Measurements from ENCODE around the gene POPDC2. TPM values are rescaled to one million over a fixed set of nuclear protein-coding genes. Genes with fewer than 3 reads are reported as not detected.

Gene POPDC2
- total RNA-seq, 1 experiment from 2014 or later = 0.93 TPM

GRCh38 chr3:119613872-119614271 is 46.5 kb downstream of the POPDC2 start:
- no peak overlapping the region for H3K4me3 Mint-ChIP-seq (ENCODE audit: unreplicated experiment)
- peaks cover 3% of the 10 kb centered on the region for H3K27me3 Mint-ChIP-seq (ENCODE audit: insufficient read depth, unreplicated experiment)
- CTCF ChIA-PET = no interaction called here
- TF ChIP-seq, protein P1, sequence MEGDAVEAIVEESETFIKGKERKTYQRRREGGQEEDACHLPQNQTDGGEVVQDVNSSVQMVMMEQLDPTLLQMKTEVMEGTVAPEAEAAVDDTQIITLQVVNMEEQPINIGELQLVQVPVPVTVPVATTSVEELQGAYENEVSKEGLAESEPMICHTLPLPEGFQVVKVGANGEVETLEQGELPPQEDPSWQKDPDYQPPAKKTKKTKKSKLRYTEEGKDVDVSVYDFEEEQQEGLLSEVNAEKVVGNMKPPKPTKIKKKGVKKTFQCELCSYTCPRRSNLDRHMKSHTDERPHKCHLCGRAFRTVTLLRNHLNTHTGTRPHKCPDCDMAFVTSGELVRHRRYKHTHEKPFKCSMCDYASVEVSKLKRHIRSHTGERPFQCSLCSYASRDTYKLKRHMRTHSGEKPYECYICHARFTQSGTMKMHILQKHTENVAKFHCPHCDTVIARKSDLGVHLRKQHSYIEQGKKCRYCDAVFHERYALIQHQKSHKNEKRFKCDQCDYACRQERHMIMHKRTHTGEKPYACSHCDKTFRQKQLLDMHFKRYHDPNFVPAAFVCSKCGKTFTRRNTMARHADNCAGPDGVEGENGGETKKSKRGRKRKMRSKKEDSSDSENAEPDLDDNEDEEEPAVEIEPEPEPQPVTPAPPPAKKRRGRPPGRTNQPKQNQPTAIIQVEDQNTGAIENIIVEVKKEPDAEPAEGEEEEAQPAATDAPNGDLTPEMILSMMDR (IDR thresholded peaks at IDR 0.05; ENCODE audit: unreplicated experiment) = no peak
- intact Hi-C loops (cut with micrococcal nuclease) = no loop called here
- H3K36me3 Mint-ChIP-seq (ENCODE audit: insufficient read depth, unreplicated experiment) = no peaks in the 10 kb centered on the region
- DNase-seq (ENCODE audit: unreplicated experiment) = no peak
- H3K27ac Mint-ChIP-seq (ENCODE audit: low read depth, unreplicated experiment) = no peak overlapping the region
- BruUV-seq (replicated peaks) = no TSS peak
- peaks cover 1% of the 10 kb centered on the region for H3K4me1 Mint-ChIP-seq (ENCODE audit: insufficient read depth, unreplicated experiment)
- H3K9me3 Mint-ChIP-seq (ENCODE audit: unreplicated experiment) = no peaks in the 10 kb centered on the region
- POLR2A ChIA-PET = interaction anchor here (1.2 kb wide), 1 partner anchor 429 kb away, joined by 3 read pairs; no protein-coding TSS in a partner anchor

- Mint-ChIP-seq H3K27ac (ENCODE audit: low read depth, unreplicated experiment) (no peak overlapping the region), H3K36me3 (ENCODE audit: insufficient read depth, unreplicated experiment) (no peaks in the 10 kb centered on the region), H3K9me3 (ENCODE audit: unreplicated experiment) (no peaks in the 10 kb centered on the region), H3K4me1 (ENCODE audit: insufficient read depth, unreplicated experiment) (no peaks in the 10 kb centered on the region), H3K4me3 (ENCODE audit: unreplicated experiment) (no peak overlapping the region), H3K27me3 (ENCODE audit: insufficient read depth, unreplicated experiment) (peaks cover 10% of the 10 kb centered on the region)
- no TSS peak for BruUV-seq (replicated peaks)
- CTCF ChIA-PET = no interaction called here
- POLR2A ChIA-PET = interaction anchor here (0.6 to 1.2 kb wide), 2 partner anchors 429 to 1671 kb away, joined by 3 read pairs; no protein-coding TSS in a partner anchor
- TF ChIP-seq, protein P1 (IDR thresholded peaks at IDR 0.05; ENCODE audit: unreplicated experiment) = no peak
- intact Hi-C loops (cut with micrococcal nuclease) = no loop called here
- no peak for DNase-seq (ENCODE audit: unreplicated experiment)
Measured at GRCh38 chr3:119613201-119613600, 47.2 kb downstream of the POPDC2 start.

DNA sequence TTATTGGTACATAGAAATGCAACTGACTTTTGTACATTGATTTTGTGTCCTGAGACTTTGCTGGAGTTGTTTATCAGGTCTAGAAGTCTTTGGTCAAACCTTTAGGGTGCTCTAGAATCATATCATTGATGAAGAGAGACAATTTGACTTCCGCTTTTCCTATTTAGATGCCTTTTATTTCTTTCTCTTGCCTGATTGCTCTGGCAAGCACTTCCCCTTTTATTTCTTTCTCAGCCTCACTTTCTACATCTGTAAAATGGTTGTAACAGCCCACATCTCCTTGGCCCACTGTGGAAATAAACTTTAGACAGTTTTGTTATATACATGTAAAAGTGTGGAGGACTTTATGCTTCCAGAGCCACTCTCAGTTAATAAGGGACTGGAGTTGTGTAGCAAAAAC is 48.7 kb downstream of the POPDC2 start:
- Mint-ChIP-seq H3K27me3 (ENCODE audit: insufficient read depth, unreplicated experiment) (peaks cover 13% of the 10 kb centered on the region), H3K27ac (ENCODE audit: low read depth, unreplicated experiment) (no peak overlapping the region), H3K36me3 (ENCODE audit: insufficient read depth, unreplicated experiment) (no peaks in the 10 kb centered on the region), H3K4me1 (ENCODE audit: insufficient read depth, unreplicated experiment) (no peaks in the 10 kb centered on the region), H3K4me3 (ENCODE audit: unreplicated experiment) (no peak overlapping the region), H3K9me3 (ENCODE audit: unreplicated experiment) (no peaks in the 10 kb centered on the region)
- ChIA-PET CTCF (no interaction called here), POLR2A (no interaction called here)
- BruUV-seq (replicated peaks) = no TSS peak
- intact Hi-C loops (cut with micrococcal nuclease) = no loop called here
- TF ChIP-seq, protein P1 (IDR thresholded peaks at IDR 0.05; ENCODE audit: unreplicated experiment) = no peak
- no peak for DNase-seq (ENCODE audit: unreplicated experiment)

DNA sequence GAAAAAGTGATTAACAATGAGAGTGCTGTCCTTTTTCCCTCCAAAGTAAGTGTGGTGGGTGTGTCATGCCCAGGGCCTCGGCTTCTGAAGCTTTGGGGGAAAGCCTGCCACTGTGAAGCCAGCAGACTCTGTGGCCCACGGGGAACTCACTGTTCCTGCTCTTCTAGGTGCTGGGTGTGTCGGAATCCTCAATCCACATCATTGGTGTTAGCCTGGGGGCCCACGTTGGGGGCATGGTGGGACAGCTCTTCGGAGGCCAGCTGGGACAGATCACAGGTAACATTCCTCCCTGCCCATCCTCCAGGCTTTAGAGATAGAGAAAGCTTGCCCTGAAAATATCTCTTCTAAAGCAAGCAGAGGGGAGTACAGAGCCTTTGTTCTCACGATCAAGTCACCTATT is 51.1 kb downstream of the POPDC2 start:
- no TSS peak for BruUV-seq (replicated peaks)
- Mint-ChIP-seq H3K36me3 (ENCODE audit: insufficient read depth, unreplicated experiment) (no peaks in the 10 kb centered on the region), H3K4me1 (ENCODE audit: insufficient read depth, unreplicated experiment) (no peaks in the 10 kb centered on the region), H3K27ac (ENCODE audit: low read depth, unreplicated experiment) (no peak overlapping the region), H3K27me3 (ENCODE audit: insufficient read depth, unreplicated experiment) (peaks cover 13% of the 10 kb centered on the region), H3K4me3 (ENCODE audit: unreplicated experiment) (no peak overlapping the region), H3K9me3 (ENCODE audit: unreplicated experiment) (no peaks in the 10 kb centered on the region)
- ChIA-PET CTCF (interaction anchor here (0.7 kb wide), 1 partner anchor 748 kb away, joined by 3 read pairs; no protein-coding TSS in a partner anchor), POLR2A (no interaction called here)
- intact Hi-C loops (cut with micrococcal nuclease) = no loop called here
- TF ChIP-seq, protein P1 (IDR thresholded peaks at IDR 0.05; ENCODE audit: unreplicated experiment) = no peak
- DNase-seq (ENCODE audit: unreplicated experiment) = no peak

Measured in MCF 10A (cell line).